Measurements from ENCODE around the gene YIPF2.

The YIPF2 gene

GRCh38 chr19:10872546-10873107 is 55.8 kb downstream of the YIPF2 start:
- no peak for DNase-seq
